Erythroblast (primary cell): ENCODE measurements around the gene CCDC71L.
"Not testable (repeated sequence)": the region's sequence is repeated elsewhere in the genome, so short reads cannot be mapped to it uniquely, and the experiment has no call there.

ENCODE experiments used
- DNase-seq, 2 experiments: peaks; one replicate each; lab custom pipeline; 2025; lab: John Stamatoyannopoulos, UW
- GATA1 ChIP-seq: IDR thresholded peaks from 2 replicates; pipeline ENCODE4 v1.6.1; 2011; ENCODE audit warnings: low read depth, mild to moderate bottlenecking, control low read depth, low read length, moderate library complexity
- POLR2A ChIP-seq: IDR thresholded peaks from 2 replicates; pipeline ENCODE4 v1.6.1; 2011; ENCODE audit warnings: mild to moderate bottlenecking, low read length

CCDC71L gene

DNA sequence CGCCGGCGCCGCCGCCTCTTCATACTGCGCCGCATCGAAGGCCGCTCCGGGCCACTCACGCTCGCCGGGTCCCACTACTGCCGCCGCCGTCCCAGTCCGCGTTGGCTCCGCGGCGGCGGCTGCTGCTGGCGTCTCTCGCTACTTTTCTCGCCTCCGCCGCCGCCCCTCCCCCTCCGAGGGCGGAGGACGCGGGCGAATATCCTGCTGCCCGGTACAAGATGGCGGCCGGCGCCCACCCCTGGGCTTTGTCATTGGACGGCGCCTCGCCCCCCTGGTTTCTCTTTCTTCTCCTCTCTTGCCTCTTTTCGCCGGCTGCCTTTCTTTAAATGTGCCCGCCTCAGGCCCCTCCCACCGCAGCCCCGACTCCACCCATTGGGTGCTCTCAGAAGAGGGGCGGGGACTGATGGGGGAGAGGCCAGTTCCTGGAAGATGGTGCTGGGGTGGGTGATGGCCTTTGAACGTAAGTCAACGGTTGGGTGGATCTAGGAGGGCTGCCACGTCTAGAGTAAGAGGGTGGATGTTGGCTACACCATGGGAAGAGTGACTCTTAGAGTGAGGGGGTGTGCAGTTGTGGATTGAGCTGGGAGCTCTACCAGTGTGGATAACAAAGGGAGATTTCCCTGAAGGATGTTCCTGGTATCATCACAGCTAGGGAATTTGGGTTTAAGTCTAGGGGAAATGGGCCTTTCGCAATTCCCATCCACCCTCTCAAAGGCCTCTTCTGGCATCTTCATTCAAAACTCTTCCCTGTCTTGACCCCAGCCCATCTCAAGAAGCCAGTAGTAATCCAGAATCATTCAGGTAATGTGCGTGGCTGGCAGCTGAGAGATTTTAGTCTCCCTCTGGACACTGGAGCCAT, at the start of gene CCDC71L:
TSS of gene CCDC71L (minus strand) at position 297 of the 859 bp plus-strand sequence. CDS start at position 35, 262 bp downstream.
- TF ChIP-seq POLR2A = peak; percentile 82
- TF ChIP-seq GATA1 = no peak
- DNase-seq = peak; percentile 95 to 97

DNA sequence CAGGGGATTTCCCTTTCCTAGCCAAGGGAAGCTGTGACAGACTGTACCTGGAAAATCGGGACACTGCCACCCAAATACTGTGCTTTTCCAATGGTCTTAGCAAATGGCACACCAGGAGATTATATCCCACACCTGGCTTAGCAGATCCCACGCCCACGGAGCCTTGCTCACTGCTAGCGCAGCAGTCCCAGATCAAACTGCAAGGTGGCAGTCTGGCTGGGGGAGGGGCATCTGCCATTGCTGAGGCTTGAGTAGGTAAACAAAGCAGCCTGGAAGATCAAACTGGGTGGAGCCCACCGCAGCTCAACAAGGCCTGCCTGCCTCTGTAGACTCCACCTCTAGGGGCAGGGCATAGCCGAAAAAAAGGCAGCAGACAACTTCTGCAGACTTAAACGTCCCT, 48.6 kb upstream of the CCDC71L start:
- DNase-seq = not testable (repeated sequence)

DNA sequence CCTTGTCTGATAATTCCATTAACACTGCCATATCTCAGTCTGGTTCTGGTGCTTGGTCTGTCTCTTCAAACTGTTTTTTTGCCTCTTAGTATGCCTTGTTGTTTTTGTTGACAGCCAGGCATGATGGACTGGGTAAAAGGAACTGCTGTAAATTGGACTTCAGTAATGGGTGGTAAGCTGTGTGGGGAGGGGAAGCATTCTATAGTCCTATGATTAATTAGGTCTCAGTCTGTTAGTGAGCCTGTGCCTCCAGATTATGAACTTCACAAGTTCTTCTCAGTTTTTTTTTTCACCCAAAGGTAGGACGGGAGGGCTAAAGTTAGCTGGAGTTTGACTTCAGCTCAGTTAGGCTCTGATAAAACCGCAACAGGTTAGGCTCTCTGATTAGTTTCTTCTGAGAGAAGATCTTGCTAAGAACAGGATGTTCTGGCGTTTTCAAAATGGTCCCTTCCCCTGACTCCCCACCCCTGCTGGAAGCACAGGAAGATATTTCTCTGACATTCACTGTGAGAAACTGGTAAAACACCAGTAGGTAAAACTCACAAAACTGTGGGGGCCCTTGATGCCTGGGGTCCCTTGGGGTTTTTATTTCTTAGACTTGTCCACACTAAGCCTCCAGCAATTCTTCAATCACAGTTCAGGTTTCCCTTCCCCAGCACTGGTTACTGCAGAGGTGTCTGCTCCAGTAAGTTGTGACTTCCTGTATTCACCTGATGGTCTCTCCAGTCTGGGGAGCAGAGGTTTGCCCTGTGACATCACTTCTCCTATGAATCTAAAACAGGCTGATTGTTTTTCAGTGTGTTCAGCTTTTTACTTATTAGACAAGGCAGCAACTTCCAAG, 43.3 kb upstream of the CCDC71L start:
- DNase-seq = no peak
- no peak for TF ChIP-seq GATA1
- TF ChIP-seq POLR2A = no peak

DNA sequence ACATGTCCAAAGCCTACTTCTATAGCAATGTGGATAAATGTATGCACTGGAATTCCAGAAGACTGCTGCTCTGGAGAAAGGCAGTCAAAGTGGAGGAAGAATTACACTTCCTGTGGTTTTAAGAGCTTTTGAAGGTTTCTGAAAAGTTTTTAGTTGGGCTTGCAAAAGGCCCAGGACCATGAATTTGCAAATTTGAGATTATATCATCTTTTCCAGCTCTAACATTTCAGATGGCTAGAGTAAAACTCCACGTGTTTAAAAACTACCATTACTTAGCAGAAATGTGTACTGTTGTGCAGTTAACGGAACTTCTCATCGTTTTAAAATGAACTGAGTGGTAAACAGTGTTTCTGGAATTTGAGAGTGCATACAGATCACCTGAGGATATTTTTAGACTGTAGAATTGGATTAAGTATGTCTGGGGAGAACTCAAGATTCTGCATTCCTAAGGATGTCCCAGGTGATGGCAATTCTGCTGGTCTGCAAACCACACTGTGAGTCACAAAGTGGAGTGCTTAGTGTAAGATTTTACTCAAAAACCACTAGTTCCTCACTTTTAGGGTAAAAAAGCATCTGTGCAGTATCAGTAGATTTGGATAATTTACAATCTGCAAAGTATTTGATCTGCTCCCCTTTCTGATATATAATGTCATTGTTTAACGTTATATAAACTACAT, 32.9 kb upstream of the CCDC71L start:
- no peak for DNase-seq

DNA sequence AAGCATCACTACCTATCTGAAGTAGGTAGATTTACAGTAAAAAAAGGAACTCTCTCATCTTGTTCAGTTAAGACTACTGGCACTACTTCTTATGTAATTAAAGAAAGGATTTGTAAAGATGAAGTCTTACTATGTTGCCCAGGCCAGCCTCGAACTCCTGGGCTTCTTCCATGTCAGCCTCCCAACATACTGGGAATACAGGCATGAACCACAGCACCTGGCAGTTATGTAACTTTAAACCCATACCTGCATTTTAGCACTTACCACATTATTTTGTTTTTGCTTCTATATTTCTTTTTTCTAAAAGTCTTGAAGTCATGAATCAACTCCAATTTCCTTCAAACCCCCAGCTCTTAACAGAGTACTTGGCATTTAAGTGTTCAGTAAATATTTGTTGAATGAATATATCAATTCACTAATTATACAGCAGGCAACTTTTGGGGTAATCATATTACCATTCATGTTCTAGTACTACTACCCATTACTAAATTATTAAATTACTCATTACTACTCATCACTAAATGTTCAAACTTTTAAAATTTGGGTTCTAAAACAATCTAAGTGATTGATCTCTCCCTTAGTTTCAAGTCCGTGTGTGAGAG, 31.6 kb upstream of the CCDC71L start:
- no peak for DNase-seq
- TF ChIP-seq GATA1 (no peak), POLR2A (no peak)

More for the DNA sequence above, 32.9 kb upstream of the CCDC71L start:
- no peak for TF ChIP-seq POLR2A

DNA sequence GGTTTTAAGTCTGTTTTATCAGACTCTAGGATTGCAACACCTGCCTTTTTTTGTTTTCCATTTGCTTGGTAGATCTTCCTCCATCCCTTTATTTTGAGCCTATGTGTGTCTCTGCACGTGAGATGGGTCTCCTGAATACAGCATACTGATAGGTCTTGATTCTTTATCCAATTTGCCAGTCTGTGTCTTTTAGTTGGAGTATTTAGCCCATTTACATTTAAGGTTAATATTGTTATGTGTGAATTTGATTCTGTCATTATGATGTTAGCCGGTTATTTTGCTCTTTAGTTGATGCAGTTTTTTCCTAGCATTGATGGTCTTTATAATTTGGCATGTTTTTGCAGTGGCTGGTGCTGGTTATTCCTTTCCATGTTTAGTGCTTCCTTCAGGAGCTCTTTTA, 27.2 kb upstream of the CCDC71L start:
- not testable (repeated sequence) for DNase-seq

DNA sequence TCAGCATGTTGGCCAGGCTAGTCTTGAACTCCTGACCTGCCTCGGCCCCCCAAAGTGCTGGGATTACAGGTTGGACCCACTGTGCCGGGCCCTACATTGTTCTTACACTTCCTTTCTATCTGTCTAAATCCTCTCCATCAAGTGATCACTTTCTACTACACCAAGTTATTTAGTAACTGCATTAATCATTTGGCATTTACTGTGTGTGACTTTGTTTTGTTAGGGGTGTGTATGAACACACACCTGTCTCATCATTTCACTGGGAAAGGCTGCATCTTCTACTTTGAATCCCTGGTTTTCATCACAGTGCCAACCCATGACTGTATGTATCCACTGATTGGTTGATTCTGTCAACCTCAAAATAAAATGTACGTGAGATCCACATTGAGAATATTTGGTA, 23.0 kb upstream of the CCDC71L start:
- TF ChIP-seq GATA1 (no peak), POLR2A (no peak)
- DNase-seq = no peak

DNA sequence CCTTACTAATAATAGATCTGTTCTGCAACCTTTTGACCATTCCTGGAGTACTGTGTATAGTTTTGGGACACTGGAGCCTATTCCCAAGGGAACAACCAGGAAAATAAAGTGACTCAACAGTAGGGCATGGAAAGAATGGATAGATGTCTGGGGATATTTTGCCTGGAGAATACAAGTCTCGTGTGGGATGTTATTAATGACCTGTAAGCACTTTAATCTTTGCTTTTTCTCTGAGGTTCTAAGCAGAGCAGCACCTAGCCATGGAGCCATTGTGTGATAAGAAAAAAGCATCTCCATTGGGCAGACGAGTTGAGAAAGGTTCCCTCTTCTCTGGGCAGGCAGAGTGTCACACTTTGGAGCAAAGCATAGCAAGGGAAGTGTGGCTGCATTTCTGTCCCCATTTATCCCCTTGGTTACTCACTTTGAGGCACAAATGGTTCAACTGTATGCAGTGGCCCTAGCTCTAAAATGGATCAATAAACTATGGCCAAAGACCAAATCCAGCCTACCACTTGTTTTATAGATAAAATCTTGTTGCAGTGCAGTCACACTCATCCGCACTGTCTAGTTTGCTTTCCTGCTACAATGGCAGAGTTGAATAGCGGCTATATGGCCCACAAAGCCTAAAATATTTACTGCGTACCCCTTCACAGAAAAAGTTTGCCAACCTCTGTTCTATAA, 21.0 kb upstream of the CCDC71L start:
- no peak for TF ChIP-seq POLR2A
- TF ChIP-seq GATA1 = no peak
- DNase-seq = no peak

DNA sequence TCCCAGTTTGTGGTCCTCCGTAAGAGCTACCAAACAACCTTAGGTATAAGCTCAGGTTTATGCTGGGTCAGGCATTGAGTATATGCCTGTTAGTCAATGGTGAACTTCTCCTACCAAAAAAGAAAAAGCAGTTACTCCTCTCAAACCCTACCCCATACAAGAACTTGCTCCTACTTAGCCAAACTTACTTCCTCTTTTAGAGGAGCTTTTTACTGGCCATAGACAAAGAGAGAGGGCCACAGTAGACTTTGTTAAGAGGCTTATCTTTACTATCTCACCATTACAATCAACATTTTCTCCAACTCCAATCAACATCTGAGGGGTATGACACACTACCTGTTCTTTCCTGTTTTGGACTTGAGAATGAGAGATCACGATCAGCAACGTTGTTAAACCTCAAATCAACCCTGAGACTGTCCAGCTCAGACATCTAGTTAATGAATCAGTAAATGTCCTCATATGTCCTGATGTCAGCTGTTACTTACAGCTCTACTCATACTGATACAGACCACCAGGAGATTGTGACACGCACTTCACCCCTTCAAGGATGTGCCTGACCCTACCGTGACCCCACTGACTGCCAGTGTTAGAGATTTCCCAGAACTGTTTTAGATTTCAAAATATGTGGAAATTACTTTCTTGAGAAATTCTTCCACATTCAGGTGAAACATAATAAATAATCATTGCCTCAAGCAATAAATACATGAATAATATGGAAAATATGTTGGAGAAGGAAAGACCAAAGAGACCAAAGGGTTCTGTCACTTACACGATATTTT, 18.4 kb upstream of the CCDC71L start:
- peak; percentile 13 to 36 for DNase-seq
- TF ChIP-seq GATA1 = no peak
- TF ChIP-seq POLR2A = no peak

DNA sequence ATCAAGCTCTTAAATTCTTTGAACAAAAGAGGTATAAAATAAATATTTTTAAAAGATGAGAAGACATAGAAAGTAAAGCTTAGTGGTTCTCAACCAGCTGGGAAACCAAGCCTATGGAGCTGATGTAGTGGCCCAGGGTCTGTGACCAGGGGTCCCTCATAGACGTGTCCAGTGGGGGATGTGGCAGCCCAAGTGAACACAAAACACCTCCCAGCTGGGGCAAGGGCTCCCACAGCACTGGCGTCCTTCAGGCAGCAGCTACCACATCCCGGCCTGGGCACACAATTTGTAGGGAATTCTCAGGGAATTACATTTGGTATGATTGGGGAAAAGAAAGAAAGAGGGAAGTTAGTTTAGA, 17.8 kb upstream of the CCDC71L start:
- DNase-seq = no peak
- TF ChIP-seq GATA1 (no peak), POLR2A (no peak)

DNA sequence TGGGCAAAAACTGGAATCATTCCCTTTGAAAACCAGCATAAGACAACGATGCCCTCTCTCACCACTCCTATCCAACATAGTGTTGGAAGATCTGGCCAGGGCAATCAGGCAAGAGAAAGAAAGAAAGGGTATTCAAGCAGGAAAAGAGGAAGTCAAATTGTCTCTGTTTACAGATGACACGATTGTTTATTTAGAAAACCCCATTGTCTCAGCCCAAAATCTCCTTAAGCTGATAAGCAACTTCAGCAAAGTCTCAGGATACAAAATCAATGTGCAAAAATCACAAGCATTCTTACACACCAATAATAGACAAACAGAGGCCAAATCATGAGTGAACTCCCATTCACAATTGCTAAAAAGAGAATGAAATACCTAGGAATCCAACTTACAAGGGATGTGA, 15.5 kb upstream of the CCDC71L start:
- DNase-seq = not testable (repeated sequence)

DNA sequence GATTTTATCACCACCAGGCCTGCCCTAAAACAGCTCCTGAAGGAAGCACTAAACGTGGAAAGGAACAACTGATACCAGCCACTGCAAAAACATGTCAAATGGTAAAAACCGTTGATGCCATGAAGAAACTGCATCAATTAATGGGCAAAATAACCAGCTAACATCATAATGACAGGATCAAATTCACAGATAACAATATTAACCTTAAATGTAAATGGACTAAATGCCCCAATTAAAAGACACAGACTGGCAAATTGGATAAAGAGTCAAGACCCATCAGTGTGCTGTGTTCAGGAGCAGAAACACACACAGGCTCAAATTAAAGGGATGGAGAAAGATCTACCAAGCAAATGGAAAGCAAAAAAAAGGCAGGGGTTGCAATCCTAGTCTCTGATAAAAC, 12.7 kb upstream of the CCDC71L start:
- DNase-seq = not testable (repeated sequence)

DNA sequence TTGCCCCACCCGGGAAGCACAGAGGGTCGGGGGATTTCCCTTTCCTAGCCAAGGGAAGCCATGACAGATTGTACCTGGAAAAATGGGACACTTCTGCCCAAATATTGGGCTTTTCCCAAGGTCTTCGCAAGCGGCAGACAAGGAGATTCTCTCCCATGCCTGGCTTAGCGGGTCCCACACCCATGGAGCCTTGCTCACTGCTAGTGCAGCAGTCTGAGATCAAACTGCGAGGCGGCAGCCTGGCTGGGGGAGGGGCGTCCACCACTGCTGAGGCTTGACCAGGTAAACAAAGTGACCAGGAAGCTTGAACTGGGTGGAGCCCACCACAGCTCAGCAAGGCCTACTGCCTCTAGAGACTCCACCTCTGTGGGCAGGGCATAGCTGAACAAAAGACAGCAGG, 11.0 kb upstream of the CCDC71L start:
- DNase-seq = not testable (repeated sequence)
